Activated naive CD4-positive, alpha-beta T cell treated with Interleukin-2 at 50 U/mL for 16 hours (primary cell): Measurements from ENCODE around the gene TACO1.

Source experiments
- DNase-seq: peaks from one replicate; pipeline ENCODE4 v3.0.0-alpha.2; 2020

The TACO1 gene

GRCh38 chr17:63600569-63601438 is at the start of gene TACO1:
TSS of gene TACO1 (plus strand) at chr17:63600895. CDS start at chr17:63601084, 189 bp downstream.
- DNase-seq = peak; percentile 82

- no peak for DNase-seq
Measured at GRCh38 chr17:63552211-63552610, 48.5 kb upstream of the TACO1 start.

- no peak for DNase-seq
Measured at GRCh38 chr17:63555500-63556156, 45.1 kb upstream of the TACO1 start.

- no peak for DNase-seq
Measured at GRCh38 chr17:63557416-63557815, 43.3 kb upstream of the TACO1 start.

- no peak for DNase-seq
Measured at GRCh38 chr17:63558441-63558840, 42.3 kb upstream of the TACO1 start.

- no peak for DNase-seq
Measured at GRCh38 chr17:63561819-63562218, 38.9 kb upstream of the TACO1 start.

GRCh38 chr17:63563339-63563738 is 37.4 kb upstream of the TACO1 start:
- no peak for DNase-seq

GRCh38 chr17:63564562-63564961 is 36.1 kb upstream of the TACO1 start:
- no peak for DNase-seq

- DNase-seq = no peak
Measured at GRCh38 chr17:63567229-63567628, 33.5 kb upstream of the TACO1 start.

GRCh38 chr17:63568563-63568962 is 32.1 kb upstream of the TACO1 start:
- DNase-seq = no peak

- DNase-seq = no peak
Measured at GRCh38 chr17:63571632-63572310, 28.9 kb upstream of the TACO1 start.

- DNase-seq = no peak
Measured at GRCh38 chr17:63573634-63574033, 27.1 kb upstream of the TACO1 start.

GRCh38 chr17:63578027-63578768 is 22.5 kb upstream of the TACO1 start:
- no peak for DNase-seq

GRCh38 chr17:63578769-63579111 is 22.0 kb upstream of the TACO1 start:
- DNase-seq = no peak

GRCh38 chr17:63579633-63580032 is 21.1 kb upstream of the TACO1 start:
- no peak for DNase-seq

- DNase-seq = no peak
Measured at GRCh38 chr17:63587770-63588169, 12.9 kb upstream of the TACO1 start.

GRCh38 chr17:63588797-63589196 is 11.9 kb upstream of the TACO1 start:
- no peak for DNase-seq

- DNase-seq = no peak
Measured at GRCh38 chr17:63589646-63590045, 11.0 kb upstream of the TACO1 start.

- no peak for DNase-seq
Measured at GRCh38 chr17:63592797-63593196, 7.9 kb upstream of the TACO1 start.

GRCh38 chr17:63595132-63595531 is 5.6 kb upstream of the TACO1 start:
- DNase-seq = no peak

GRCh38 chr17:63596856-63597586 is 3.7 kb upstream of the TACO1 start:
- no peak for DNase-seq

- no peak for DNase-seq
Measured at GRCh38 chr17:63598281-63598680, 2.4 kb upstream of the TACO1 start.
